HepG2 (cell line): ENCODE data around the gene PTGER3.

Experiments used
- ARNT ChIP-seq: fragments of 450-650 bp; IDR thresholded peaks from 2 replicates; pipeline ENCODE4 v1.6.1; 2017
- CREM ChIP-seq, 2 experiments: sonication (generic) in 1 of 2; formaldehyde crosslinking in 1 of 2; IDR thresholded peaks; 2 replicates each; pipeline versions ENCODE4 v1.4.0 to v1.6.1; 2016 to 2020; ENCODE audit warnings: antibody characterized with exemption in 1 of 2, mild to moderate bottlenecking in 1 of 2, missing genetic modification reagents in 1 of 2
- EZH2 ChIP-seq: conservative IDR thresholded peaks from 2 replicates; pipeline ENCODE4 v1.6.1; 2012; ENCODE audit warnings: mild to moderate bottlenecking, low read depth, low read length, moderate library complexity
- FOXP1 ChIP-seq, 2 experiments: fragments of 450-650 bp in 1 of 2; IDR thresholded peaks; 2 replicates each; pipeline ENCODE4 v1.6.1; 2017 to 2018; ENCODE audit warnings: antibody characterized with exemption in 1 of 2
- RAD21 ChIP-seq: fragments of 450-650 bp; formaldehyde crosslinking; IDR thresholded peaks from 2 replicates; pipeline ENCODE4 v1.5.0; 2020; ENCODE audit warnings: mild to moderate bottlenecking
- REST ChIP-seq, 2 experiments: IDR thresholded peaks; 2 replicates each; pipeline ENCODE4 v1.6.1; 2011 to 2012; ENCODE audit warnings: low read length in 2 of 2, borderline replicate concordance in 1 of 2, low read depth in 1 of 2, mild to moderate bottlenecking in 1 of 2, moderate library complexity in 1 of 2
- TF ChIP-seq, protein P1 (sequence below): sonication (generic); formaldehyde crosslinking; IDR thresholded peaks from 2 replicates; pipeline ENCODE4 v1.8.0; 2022; ENCODE audit warnings: missing genetic modification reagents, mild to moderate bottlenecking, moderate library complexity, borderline replicate concordance

DNA sequence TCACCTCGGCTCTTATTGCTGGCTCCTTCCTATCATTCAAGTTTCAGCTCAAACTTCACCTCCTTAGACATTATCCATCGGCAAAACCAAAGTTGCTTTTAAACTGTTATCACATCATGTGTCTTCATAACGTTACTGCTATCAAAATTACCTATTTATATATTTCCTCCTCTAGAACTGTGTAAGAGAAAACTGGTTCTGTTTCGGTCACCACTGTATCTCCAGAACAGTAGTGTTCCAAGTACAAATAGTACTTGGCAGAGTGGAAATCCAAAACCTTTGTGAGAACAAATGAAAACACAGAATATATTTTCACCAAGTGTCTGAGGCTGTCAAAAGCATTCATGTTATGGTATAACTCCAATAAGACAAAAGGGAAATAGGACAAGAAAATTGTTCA is 24.1 kb upstream of the PTGER3 start:
- TF ChIP-seq ARNT (no peak), EZH2 (no peak), CREM (IDR thresholded peaks at IDR 0.05) (no peak), CREM (CRISPR knock-in tag; IDR thresholded peaks at IDR 0.05) (no peak), RAD21 (no peak), FOXP1 (IDR thresholded peaks at IDR 0.05) (no peak), FOXP1 (CRISPR knock-in tag; IDR thresholded peaks at IDR 0.05) (no peak), REST (IDR thresholded peaks at IDR 0.05; ENCODE audit: borderline replicate concordance in 1 of 2, low read depth in 1 of 2, low read length in 2 of 2) (no peak)
- TF ChIP-seq, protein P1, sequence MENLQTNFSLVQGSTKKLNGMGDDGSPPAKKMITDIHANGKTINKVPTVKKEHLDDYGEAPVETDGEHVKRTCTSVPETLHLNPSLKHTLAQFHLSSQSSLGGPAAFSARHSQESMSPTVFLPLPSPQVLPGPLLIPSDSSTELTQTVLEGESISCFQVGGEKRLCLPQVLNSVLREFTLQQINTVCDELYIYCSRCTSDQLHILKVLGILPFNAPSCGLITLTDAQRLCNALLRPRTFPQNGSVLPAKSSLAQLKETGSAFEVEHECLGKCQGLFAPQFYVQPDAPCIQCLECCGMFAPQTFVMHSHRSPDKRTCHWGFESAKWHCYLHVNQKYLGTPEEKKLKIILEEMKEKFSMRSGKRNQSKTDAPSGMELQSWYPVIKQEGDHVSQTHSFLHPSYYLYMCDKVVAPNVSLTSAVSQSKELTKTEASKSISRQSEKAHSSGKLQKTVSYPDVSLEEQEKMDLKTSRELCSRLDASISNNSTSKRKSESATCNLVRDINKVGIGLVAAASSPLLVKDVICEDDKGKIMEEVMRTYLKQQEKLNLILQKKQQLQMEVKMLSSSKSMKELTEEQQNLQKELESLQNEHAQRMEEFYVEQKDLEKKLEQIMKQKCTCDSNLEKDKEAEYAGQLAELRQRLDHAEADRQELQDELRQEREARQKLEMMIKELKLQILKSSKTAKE: no peak
